OCI-LY7 (cell line): ENCODE data around the gene RPLP1.

ENCODE experiments used
- CTCF ChIP-seq: fragments of 200-600 bp; sonication (generic); conservative IDR thresholded peaks from 2 replicates; pipeline ENCODE4 v1.5.1; 2014; ENCODE audit warnings: mild to moderate bottlenecking, antibody characterized with exemption, low read length, moderate library complexity, mixed read lengths
- EZH2phosphoT487 ChIP-seq: fragments of 200-600 bp; sonication (generic); IDR thresholded peaks from 2 replicates; pipeline ENCODE4 v1.6.1; 2018; ENCODE audit warnings: low read depth, borderline replicate concordance, mild to moderate bottlenecking, mixed run types, antibody characterized with exemption, low read length, moderate library complexity, mixed read lengths

GRCh38 chr15:69459066-69459465 lies 6.4 kb downstream of the RPLP1 start:
- TF ChIP-seq CTCF (no peak), EZH2phosphoT487 (no peak)
